ENCODE results near the gene CAMSAP1. TPM values are rescaled to one million over a fixed set of nuclear protein-coding genes. Genes with fewer than 3 reads are reported as not detected.
"Not testable (repeated sequence)": the region's sequence is repeated elsewhere in the genome, so short reads cannot be mapped to it uniquely, and the experiment has no call there.

CAMSAP1 gene
- total RNA-seq, 2 experiments from 2014 or later = 43.2 to 46.0 TPM

- no peaks in the 10 kb centered on the region for H3K9me3 Mint-ChIP-seq
- H3K27ac Mint-ChIP-seq = peak overlapping the region; percentile 93
- peaks cover 14% of the 10 kb centered on the region for H3K36me3 Mint-ChIP-seq
- H3K4me3 Mint-ChIP-seq = peak overlapping the region; percentile 58
- POLR2A ChIA-PET = interaction anchor here (0.6 to 3.1 kb wide), 9 partner anchors 14 to 35 kb away, joined by 3 to 9 read pairs (median 4); partner anchors contain the start of gene CAMSAP1
- H3K27me3 Mint-ChIP-seq = no peaks in the 10 kb centered on the region
- CTCF ChIA-PET = interaction anchor here (0.8 to 2.8 kb wide), 5 partner anchors 10 to 170 kb away, joined by 3 to 16 read pairs (median 3); no protein-coding TSS in a partner anchor
- intact Hi-C loops (cut with micrococcal nuclease) = loop anchor here (1.0 kb wide), 3 partner anchors 15 to 61 kb away; no protein-coding TSS in a partner anchor
- H3K4me1 Mint-ChIP-seq (ENCODE audit: low read depth) = peaks cover 34% of the 10 kb centered on the region
- peak; percentile 64 for DNase-seq
Measured at GRCh38 chr9:135924628-135925338, 17.4 kb upstream of the CAMSAP1 start.

- Mint-ChIP-seq H3K27ac (no peak overlapping the region), H3K9me3 (peaks cover 11% of the 10 kb centered on the region), H3K36me3 (peaks cover 17% of the 10 kb centered on the region), H3K4me1 (ENCODE audit: low read depth) (peaks cover 34% of the 10 kb centered on the region), H3K27me3 (no peaks in the 10 kb centered on the region), H3K4me3 (no peak overlapping the region)
- intact Hi-C loops (cut with micrococcal nuclease) = no loop called here
- ChIA-PET POLR2A (no interaction called here), CTCF (no interaction called here)
- no peak for DNase-seq
Measured at GRCh38 chr9:135923508-135923907, 16.2 kb upstream of the CAMSAP1 start.

- DNase-seq = no peak
- intact Hi-C loops (cut with micrococcal nuclease) = no loop called here
- H3K27me3 Mint-ChIP-seq = no peaks in the 10 kb centered on the region
- no peak overlapping the region for H3K27ac Mint-ChIP-seq
- POLR2A ChIA-PET = interaction anchor here (1.3 kb wide), 1 partner anchor 17 kb away, joined by 3 read pairs; no protein-coding TSS in a partner anchor
- H3K9me3 Mint-ChIP-seq = peaks cover 23% of the 10 kb centered on the region
- no peak overlapping the region for H3K4me3 Mint-ChIP-seq
- CTCF ChIA-PET = interaction anchor here (0.6 kb wide), 1 partner anchor 225 kb away, joined by 3 read pairs; no protein-coding TSS in a partner anchor
- H3K36me3 Mint-ChIP-seq = peaks cover 23% of the 10 kb centered on the region
- peaks cover 28% of the 10 kb centered on the region for H3K4me1 Mint-ChIP-seq (ENCODE audit: low read depth)
Measured at GRCh38 chr9:135921749-135922310, 14.5 kb upstream of the CAMSAP1 start.

- H3K36me3 Mint-ChIP-seq = peaks cover 30% of the 10 kb centered on the region
- no peak overlapping the region for H3K27ac Mint-ChIP-seq
- DNase-seq = no peak
- H3K27me3 Mint-ChIP-seq = no peaks in the 10 kb centered on the region
- peaks cover 30% of the 10 kb centered on the region for H3K9me3 Mint-ChIP-seq
- POLR2A ChIA-PET = interaction anchor here (1.3 kb wide), 1 partner anchor 16 kb away, joined by 3 read pairs; no protein-coding TSS in a partner anchor
- H3K4me3 Mint-ChIP-seq = no peak overlapping the region
- peaks cover 20% of the 10 kb centered on the region for H3K4me1 Mint-ChIP-seq (ENCODE audit: low read depth)
- intact Hi-C loops (cut with micrococcal nuclease) = no loop called here
- CTCF ChIA-PET = interaction anchor here (0.6 kb wide), 1 partner anchor 224 kb away, joined by 3 read pairs; no protein-coding TSS in a partner anchor
Measured at GRCh38 chr9:135920973-135921585, 13.7 kb upstream of the CAMSAP1 start.

GRCh38 chr9:135920256-135920930 lies 13.0 kb upstream of the CAMSAP1 start:
- no peak overlapping the region for H3K27ac Mint-ChIP-seq
- DNase-seq = no peak

GRCh38 chr9:135919318-135919890 lies 12.1 kb upstream of the CAMSAP1 start:
- Mint-ChIP-seq H3K27me3 (no peaks in the 10 kb centered on the region), H3K4me1 (ENCODE audit: low read depth) (peaks cover 7% of the 10 kb centered on the region), H3K36me3 (peaks cover 38% of the 10 kb centered on the region), H3K27ac (no peak overlapping the region), H3K4me3 (no peak overlapping the region), H3K9me3 (peaks cover 47% of the 10 kb centered on the region)
- POLR2A ChIA-PET = no interaction called here
- no peak for DNase-seq
- CTCF ChIA-PET = no interaction called here
- intact Hi-C loops (cut with micrococcal nuclease) = no loop called here

More at GRCh38 chr9:135920256-135920930, 13.0 kb upstream of the CAMSAP1 start:
- Mint-ChIP-seq H3K27me3 (no peaks in the 10 kb centered on the region), H3K4me1 (ENCODE audit: low read depth) (peaks cover 14% of the 10 kb centered on the region), H3K36me3 (peaks cover 32% of the 10 kb centered on the region), H3K9me3 (peaks cover 37% of the 10 kb centered on the region), H3K4me3 (no peak overlapping the region)
- POLR2A ChIA-PET = no interaction called here
- intact Hi-C loops (cut with micrococcal nuclease) = no loop called here
- CTCF ChIA-PET = no interaction called here

GRCh38 chr9:135916227-135916626 lies 8.9 kb upstream of the CAMSAP1 start:
- H3K4me3 Mint-ChIP-seq; H3K27me3 Mint-ChIP-seq; POLR2A ChIA-PET; CTCF ChIA-PET; intact Hi-C loops (cut with micrococcal nuclease); DNase-seq; H3K27ac Mint-ChIP-seq: not testable (repeated sequence)
- Mint-ChIP-seq H3K9me3 (peaks cover 53% of the 10 kb centered on the region), H3K4me1 (ENCODE audit: low read depth) (peaks cover 11% of the 10 kb centered on the region), H3K36me3 (peaks cover 60% of the 10 kb centered on the region)

- peaks cover 53% of the 10 kb centered on the region for H3K9me3 Mint-ChIP-seq
- no peak for DNase-seq
- ChIA-PET POLR2A (no interaction called here), CTCF (no interaction called here)
- H3K36me3 Mint-ChIP-seq = peaks cover 72% of the 10 kb centered on the region
- H3K4me3 Mint-ChIP-seq = no peak overlapping the region
- intact Hi-C loops (cut with micrococcal nuclease) = no loop called here
- no peaks in the 10 kb centered on the region for H3K27me3 Mint-ChIP-seq
- peaks cover 21% of the 10 kb centered on the region for H3K4me1 Mint-ChIP-seq (ENCODE audit: low read depth)
- H3K27ac Mint-ChIP-seq = no peak overlapping the region
Measured at GRCh38 chr9:135914921-135915320, 7.6 kb upstream of the CAMSAP1 start.

GRCh38 chr9:135911233-135911632 lies 3.9 kb upstream of the CAMSAP1 start:
- H3K27me3 Mint-ChIP-seq; POLR2A ChIA-PET; DNase-seq; CTCF ChIA-PET; intact Hi-C loops (cut with micrococcal nuclease); H3K27ac Mint-ChIP-seq; H3K4me3 Mint-ChIP-seq: not testable (repeated sequence)
- H3K4me1 Mint-ChIP-seq (ENCODE audit: low read depth) = peaks cover 38% of the 10 kb centered on the region
- peaks cover 68% of the 10 kb centered on the region for H3K36me3 Mint-ChIP-seq
- peaks cover 24% of the 10 kb centered on the region for H3K9me3 Mint-ChIP-seq

- DNase-seq = no peak
- ChIA-PET POLR2A (no interaction called here), CTCF (interaction anchor here (0.6 kb wide), 1 partner anchor 1467 kb away, joined by 4 read pairs; no protein-coding TSS in a partner anchor)
- no peak overlapping the region for H3K27ac Mint-ChIP-seq
- intact Hi-C loops (cut with micrococcal nuclease) = no loop called here
- peaks cover 42% of the 10 kb centered on the region for H3K4me1 Mint-ChIP-seq (ENCODE audit: low read depth)
- peaks cover 19% of the 10 kb centered on the region for H3K9me3 Mint-ChIP-seq
- H3K4me3 Mint-ChIP-seq = no peak overlapping the region
- H3K27me3 Mint-ChIP-seq = no peaks in the 10 kb centered on the region
- H3K36me3 Mint-ChIP-seq = peaks cover 63% of the 10 kb centered on the region
Measured at GRCh38 chr9:135910757-135911156, 3.4 kb upstream of the CAMSAP1 start.

- CTCF ChIA-PET = interaction anchor here (0.6 to 1.1 kb wide), 2 partner anchors 50 to 1466 kb away, joined by 3 to 4 read pairs; no protein-coding TSS in a partner anchor
- peaks cover 14% of the 10 kb centered on the region for H3K9me3 Mint-ChIP-seq
- H3K36me3 Mint-ChIP-seq = peaks cover 58% of the 10 kb centered on the region
- intact Hi-C loops (cut with micrococcal nuclease) = no loop called here
- no peak for DNase-seq
- no peak overlapping the region for H3K27ac Mint-ChIP-seq
- POLR2A ChIA-PET = interaction anchor here (1.2 to 1.3 kb wide), 2 partner anchors 15 to 51 kb away, joined by 3 to 4 read pairs; partner anchors contain the start of gene UBAC1
- no peaks in the 10 kb centered on the region for H3K27me3 Mint-ChIP-seq
- no peak overlapping the region for H3K4me3 Mint-ChIP-seq
- peaks cover 48% of the 10 kb centered on the region for H3K4me1 Mint-ChIP-seq (ENCODE audit: low read depth)
Measured at GRCh38 chr9:135910216-135910615, 2.9 kb upstream of the CAMSAP1 start.

All from activated CD4-positive, alpha-beta memory T cell treated with anti-CD3 and anti-CD28 coated beads for 36 hours (primary cell).